ENCODE results near the gene PPP2R5A. TPM values are rescaled to one million over a fixed set of nuclear protein-coding genes. Genes with fewer than 3 reads are reported as not detected.

Gene PPP2R5A
- total RNA-seq, 2 experiments from 2014 or later: 28.0 to 36.0 TPM

- no peak overlapping the region for H2AFZ ChIP-seq (ENCODE audit: low read length)
- no peak overlapping the region for H3K27ac ChIP-seq (ENCODE audit: low read depth, low read length, poor library complexity, severe bottlenecking)
- peaks cover 56% of the 10 kb centered on the region for H3K36me3 ChIP-seq (ENCODE audit: insufficient read depth, low read length)
- TF ChIP-seq, protein P1, sequence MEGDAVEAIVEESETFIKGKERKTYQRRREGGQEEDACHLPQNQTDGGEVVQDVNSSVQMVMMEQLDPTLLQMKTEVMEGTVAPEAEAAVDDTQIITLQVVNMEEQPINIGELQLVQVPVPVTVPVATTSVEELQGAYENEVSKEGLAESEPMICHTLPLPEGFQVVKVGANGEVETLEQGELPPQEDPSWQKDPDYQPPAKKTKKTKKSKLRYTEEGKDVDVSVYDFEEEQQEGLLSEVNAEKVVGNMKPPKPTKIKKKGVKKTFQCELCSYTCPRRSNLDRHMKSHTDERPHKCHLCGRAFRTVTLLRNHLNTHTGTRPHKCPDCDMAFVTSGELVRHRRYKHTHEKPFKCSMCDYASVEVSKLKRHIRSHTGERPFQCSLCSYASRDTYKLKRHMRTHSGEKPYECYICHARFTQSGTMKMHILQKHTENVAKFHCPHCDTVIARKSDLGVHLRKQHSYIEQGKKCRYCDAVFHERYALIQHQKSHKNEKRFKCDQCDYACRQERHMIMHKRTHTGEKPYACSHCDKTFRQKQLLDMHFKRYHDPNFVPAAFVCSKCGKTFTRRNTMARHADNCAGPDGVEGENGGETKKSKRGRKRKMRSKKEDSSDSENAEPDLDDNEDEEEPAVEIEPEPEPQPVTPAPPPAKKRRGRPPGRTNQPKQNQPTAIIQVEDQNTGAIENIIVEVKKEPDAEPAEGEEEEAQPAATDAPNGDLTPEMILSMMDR (conservative IDR thresholded peaks at IDR 0.05; ENCODE audit: low read length): no peak
- TF ChIP-seq EZH2phosphoT487 (IDR thresholded peaks at IDR 0.05; ENCODE audit: borderline replicate concordance, low read depth, low read length): no peak
- H3K4me3 ChIP-seq (ENCODE audit: low read depth, low read length, poor library complexity, severe bottlenecking): no peak overlapping the region
- no peaks in the 10 kb centered on the region for H3K79me2 ChIP-seq (ENCODE audit: insufficient read depth, low read depth, low read length)
- H3K9me3 ChIP-seq (ENCODE audit: low read length): no peaks in the 10 kb centered on the region
- no peaks in the 10 kb centered on the region for H3K4me1 ChIP-seq (ENCODE audit: insufficient read depth, low read length, poor library complexity, severe bottlenecking)
- no TSS peak for BruUV-seq (replicated peaks)
- DNase-seq (ENCODE audit: low spot score): no peak
- no peaks in the 10 kb centered on the region for H3K9me2 ChIP-seq (ENCODE audit: insufficient read depth, low read length)
- no peak overlapping the region for H3K4me2 ChIP-seq (ENCODE audit: low read length)
- POLR2A ChIA-PET: interaction anchor here (1.2 kb wide), 1 partner anchor 25 kb away, joined by 3 read pairs; no protein-coding TSS in a partner anchor
- CTCF ChIA-PET (ENCODE audit: unreplicated experiment): interaction anchor here (1.4 kb wide), 1 partner anchor 306 kb away, joined by 4 read pairs; the partner anchor contains the start of genes DTL and INTS7
- 0 out of 2 replicates have a peak, but pooled peaks cover 4% of the 10 kb centered on the region for H4K20me1 ChIP-seq (ENCODE audit: insufficient read depth, low read length)
- intact Hi-C loops (cut with micrococcal nuclease; ENCODE audit: unreplicated experiment): no loop called here
These were observed 55.9 kb downstream of the PPP2R5A start for GRCh38 chr1:212341090-212341489.

DNA sequence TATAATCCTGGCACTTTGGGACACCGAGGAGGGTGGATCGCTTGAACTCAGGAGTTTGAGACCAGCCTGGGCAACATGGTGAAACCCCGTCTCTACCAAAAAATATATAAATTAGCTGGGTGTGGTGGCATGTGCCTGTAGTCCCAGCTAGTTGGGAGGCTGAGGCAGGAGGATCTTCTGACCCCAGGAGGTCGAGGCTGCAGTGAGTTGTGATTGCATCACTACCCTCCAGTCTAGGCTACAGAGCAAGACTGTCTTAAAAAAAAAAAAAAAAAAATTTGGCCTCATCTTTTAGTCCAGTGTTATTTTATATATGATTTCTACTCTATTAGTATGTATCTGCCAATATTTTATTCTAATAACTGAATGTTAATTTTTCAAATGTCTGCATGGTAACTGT lies 59.7 kb downstream of the PPP2R5A start:
- no peaks in the 10 kb centered on the region for H3K9me3 ChIP-seq (ENCODE audit: low read length)
- no peak overlapping the region for H2AFZ ChIP-seq (ENCODE audit: low read length)
- no peak for DNase-seq (ENCODE audit: low spot score)
- H4K20me1 ChIP-seq (ENCODE audit: insufficient read depth, low read length): peaks cover 4% of the 10 kb centered on the region; the same call in 1 of the 2 replicates
- POLR2A ChIA-PET: interaction anchor here (0.7 to 1.6 kb wide), 2 partner anchors 9 to 75 kb away, joined by 3 read pairs; no protein-coding TSS in a partner anchor
- intact Hi-C loops (cut with micrococcal nuclease; ENCODE audit: unreplicated experiment): no loop called here
- H3K4me1 ChIP-seq (ENCODE audit: insufficient read depth, low read length, poor library complexity, severe bottlenecking): no peaks in the 10 kb centered on the region
- H3K79me2 ChIP-seq (ENCODE audit: insufficient read depth, low read depth, low read length): no peaks in the 10 kb centered on the region
- TF ChIP-seq, protein P1 (conservative IDR thresholded peaks at IDR 0.05; ENCODE audit: low read length): no peak
- TF ChIP-seq EZH2phosphoT487 (IDR thresholded peaks at IDR 0.05; ENCODE audit: borderline replicate concordance, low read depth, low read length): no peak
- H3K27ac ChIP-seq (ENCODE audit: low read depth, low read length, poor library complexity, severe bottlenecking): no peak overlapping the region
- no peak overlapping the region for H3K4me2 ChIP-seq (ENCODE audit: low read length)
- CTCF ChIA-PET (ENCODE audit: unreplicated experiment): no interaction called here
- H3K9me2 ChIP-seq (ENCODE audit: insufficient read depth, low read length): no peaks in the 10 kb centered on the region
- no peak overlapping the region for H3K4me3 ChIP-seq (ENCODE audit: low read depth, low read length, poor library complexity, severe bottlenecking)
- BruUV-seq (replicated peaks): no TSS peak
- H3K36me3 ChIP-seq (ENCODE audit: insufficient read depth, low read length): peaks cover 69% of the 10 kb centered on the region

- no peak overlapping the region for H3K4me2 ChIP-seq (ENCODE audit: low read length)
- no peaks in the 10 kb centered on the region; the same call in 1 of the 2 replicates for H4K20me1 ChIP-seq (ENCODE audit: insufficient read depth, low read length)
- no peak overlapping the region for H3K4me3 ChIP-seq (ENCODE audit: low read depth, low read length, poor library complexity, severe bottlenecking)
- no peaks in the 10 kb centered on the region for H3K79me2 ChIP-seq (ENCODE audit: insufficient read depth, low read depth, low read length)
- intact Hi-C loops (cut with micrococcal nuclease; ENCODE audit: unreplicated experiment): no loop called here
- H3K9me2 ChIP-seq (ENCODE audit: insufficient read depth, low read length): no peaks in the 10 kb centered on the region
- H2AFZ ChIP-seq (ENCODE audit: low read length): no peak overlapping the region
- H3K36me3 ChIP-seq (ENCODE audit: insufficient read depth, low read length): peaks cover 79% of the 10 kb centered on the region
- no peak overlapping the region for H3K27ac ChIP-seq (ENCODE audit: low read depth, low read length, poor library complexity, severe bottlenecking)
- no peaks in the 10 kb centered on the region for H3K4me1 ChIP-seq (ENCODE audit: insufficient read depth, low read length, poor library complexity, severe bottlenecking)
- no TSS peak for BruUV-seq (replicated peaks)
- DNase-seq (ENCODE audit: low spot score): no peak
- no peak for TF ChIP-seq EZH2phosphoT487 (IDR thresholded peaks at IDR 0.05; ENCODE audit: borderline replicate concordance, low read depth, low read length)
- TF ChIP-seq, protein P1 (conservative IDR thresholded peaks at IDR 0.05; ENCODE audit: low read length): no peak
- H3K9me3 ChIP-seq (ENCODE audit: low read length): no peaks in the 10 kb centered on the region
- POLR2A ChIA-PET: no interaction called here
- CTCF ChIA-PET (ENCODE audit: unreplicated experiment): no interaction called here
These were observed 61.4 kb downstream of the PPP2R5A start for GRCh38 chr1:212346601-212347000.
